IMR-90 (cell line): Measurements from ENCODE around the gene ATP11A. TPM values are rescaled to one million over a fixed set of nuclear protein-coding genes. Genes with fewer than 3 reads are reported as not detected.

Source experiments
- ATAC-seq: fragments of 200-7000 bp; cut with Tn5 transposase; 2 replicates; pipeline ENCODE4 v1.9.1; 2020; ENCODE audit warnings: low read depth, mild to moderate bottlenecking, moderate library complexity
- BruUV-seq: library from RNA; stranded (reverse); fragments of 400-500 nt; replicated peaks from 2 replicates; lab custom pipeline; 2021; lab: Mats Ljungman, UMichigan
- CTCF ChIA-PET: fragments of 300-600 bp; formaldehyde crosslinking; extraction: SDS; loops from one replicate; lab custom pipeline; 2021; ENCODE audit warnings: antibody characterized with exemption; lab: Yijun Ruan, JAX
- POLR2A ChIA-PET: fragments of 300-600 bp; sonication (Branson Sonifier 250); formaldehyde crosslinking; loops from one replicate; lab custom pipeline; 2022; ENCODE audit warnings: antibody characterized with exemption; ENCODE audit not compliant: unreplicated experiment; lab: Charles Lee
- DNase-seq: peaks from one replicate; pipeline ENCODE4 v3.0.0; 2013
- H2AFZ ChIP-seq: replicated peaks from 2 replicates; pipeline ENCODE3; 2013; ENCODE audit warnings: low read length, mild to moderate bottlenecking; ENCODE audit not compliant: poor library complexity
- H2AK5ac ChIP-seq: 2 replicates; pipeline ENCODE4 v1.6.1; 2013; ENCODE audit warnings: low read depth, low read length, inconsistent platforms
- H2AK9ac ChIP-seq: replicated peaks from 2 replicates; pipeline ENCODE3; 2013; ENCODE audit warnings: mild to moderate bottlenecking, low read depth, low read length, moderate library complexity; ENCODE audit not compliant: poor library complexity
- H2BK120ac ChIP-seq: 2 replicates; pipeline ENCODE4 v1.6.1; 2013; ENCODE audit warnings: low read depth, low read length, inconsistent platforms
- H2BK15ac ChIP-seq: 3 replicates; pipeline ENCODE4 v1.6.1; 2013; ENCODE audit warnings: low read depth, low read length, inconsistent platforms
- H2BK20ac ChIP-seq: 2 replicates; pipeline ENCODE4 v1.6.1; 2013; ENCODE audit warnings: low read depth, mild to moderate bottlenecking, inconsistent platforms, low read length, moderate library complexity
- H2BK5ac ChIP-seq: 2 replicates; pipeline ENCODE4 v1.6.1; 2013; ENCODE audit warnings: mild to moderate bottlenecking, low read depth, low read length, inconsistent platforms; ENCODE audit not compliant: poor library complexity, severe bottlenecking
- H3K14ac ChIP-seq: replicated peaks from 2 replicates; pipeline ENCODE4 v1.6.1; 2013; ENCODE audit warnings: low read depth, low read length, inconsistent platforms
- H3K18ac ChIP-seq: 2 replicates; pipeline ENCODE4 v1.6.1; 2013; ENCODE audit warnings: low read depth, low read length, control low read depth
- H3K23ac ChIP-seq: 2 replicates; pipeline ENCODE4 v1.6.1; 2013; ENCODE audit warnings: low read depth, low read length, inconsistent platforms
- H3K27ac ChIP-seq: 2 replicates; pipeline ENCODE4 v1.5.1; 2013; ENCODE audit warnings: mild to moderate bottlenecking, control low read depth, low read length; ENCODE audit not compliant: insufficient read depth
- H3K27me3 ChIP-seq: 2 replicates; pipeline ENCODE4 v1.6.1; 2013; ENCODE audit warnings: low read length; ENCODE audit not compliant: control insufficient read depth, insufficient read depth
- H3K36me3 ChIP-seq: 2 replicates; pipeline ENCODE4 v1.6.1; 2013; ENCODE audit warnings: low read length, mixed read lengths; ENCODE audit not compliant: control insufficient read depth, insufficient read depth
- H3K4ac ChIP-seq: 2 replicates; pipeline ENCODE4 v1.6.1; 2013; ENCODE audit warnings: low read depth, low read length, inconsistent platforms
- H3K4me1 ChIP-seq: 2 replicates; pipeline ENCODE4 v1.6.1; 2013; ENCODE audit warnings: low read length, mixed read lengths; ENCODE audit not compliant: control insufficient read depth, insufficient read depth
- H3K4me2 ChIP-seq: 2 replicates; pipeline ENCODE4 v1.6.1; 2013; ENCODE audit warnings: low read depth, mild to moderate bottlenecking, control low read depth, low read length, moderate library complexity
- H3K4me3 ChIP-seq: 2 replicates; pipeline ENCODE4 v1.5.1; 2013; ENCODE audit warnings: low read depth, mild to moderate bottlenecking, control low read depth, low read length, moderate library complexity; ENCODE audit not compliant: insufficient read depth
- H3K56ac ChIP-seq: 2 replicates; pipeline ENCODE4 v1.6.1; 2013; ENCODE audit warnings: low read length, inconsistent platforms; ENCODE audit not compliant: insufficient read depth; ENCODE audit errors: extremely low read depth
- H3K79me1 ChIP-seq, 2 experiments: 2 replicates each; pipeline ENCODE4 v1.6.1; 2013; ENCODE audit warnings: low read length in 2 of 2, inconsistent platforms in 1 of 2, low read depth in 1 of 2
- H3K9ac ChIP-seq: 2 replicates; pipeline ENCODE4 v1.6.1; 2013; ENCODE audit warnings: low read depth, low read length, control low read depth
- H3K9me1 ChIP-seq: 2 replicates; pipeline ENCODE4 v1.6.1; 2013; ENCODE audit warnings: low read length, inconsistent platforms; ENCODE audit not compliant: insufficient read depth
- H3K9me3 ChIP-seq: 2 replicates; pipeline ENCODE4 v1.6.1; 2013; ENCODE audit warnings: low read length; ENCODE audit not compliant: control insufficient read depth, insufficient read depth
- H4K20me1 ChIP-seq: 2 replicates; pipeline ENCODE4 v1.6.1; 2013; ENCODE audit warnings: low read length, inconsistent platforms; ENCODE audit not compliant: insufficient read depth
- H4K5ac ChIP-seq: 2 replicates; pipeline ENCODE4 v1.6.1; 2013; ENCODE audit warnings: mild to moderate bottlenecking, low read depth, low read length, control low read depth
- H4K8ac ChIP-seq, 2 experiments: 2 replicates each; pipeline ENCODE4 v1.6.1; 2013; ENCODE audit warnings: low read depth in 2 of 2, low read length in 2 of 2, control low read depth in 1 of 2, inconsistent platforms in 1 of 2
- H4K91ac ChIP-seq: 2 replicates; pipeline ENCODE4 v1.6.1; 2013; ENCODE audit warnings: low read depth, low read length, inconsistent platforms; ENCODE audit not compliant: insufficient read depth
- BHLHE40 ChIP-seq: fragments of 150-350 bp; IDR thresholded peaks from 2 replicates; pipeline ENCODE4 v1.6.1; 2016; ENCODE audit warnings: mild to moderate bottlenecking, low read depth, low read length
- CEBPB ChIP-seq: IDR thresholded peaks from 2 replicates; pipeline ENCODE4 v1.6.1; 2012; ENCODE audit warnings: low read depth, low read length, improper control_type of control experiment
- FOS ChIP-seq: fragments of 150-350 bp; IDR thresholded peaks from 2 replicates; pipeline ENCODE4 v1.6.1; 2016; ENCODE audit warnings: low read depth, low read length
- MAFK ChIP-seq: IDR thresholded peaks from 2 replicates; pipeline ENCODE4 v1.6.1; 2012; ENCODE audit warnings: low read depth, low read length, improper control_type of control experiment
- MAZ ChIP-seq: IDR thresholded peaks from 2 replicates; pipeline ENCODE4 v1.6.1; 2012; ENCODE audit warnings: low read depth, mild to moderate bottlenecking, low read length, improper control_type of control experiment, moderate library complexity, borderline replicate concordance
- MXI1 ChIP-seq: IDR thresholded peaks from 2 replicates; pipeline ENCODE4 v1.6.1; 2012; ENCODE audit warnings: low read depth, mild to moderate bottlenecking, low read length, moderate library complexity, borderline replicate concordance
- NFE2L2 ChIP-seq: fragments of 150-350 bp; IDR thresholded peaks from 2 replicates; pipeline ENCODE4 v1.6.1; 2016; ENCODE audit warnings: low read depth, mild to moderate bottlenecking, low read length
- POLR2A ChIP-seq: IDR thresholded peaks from 2 replicates; pipeline ENCODE4 v1.6.1; 2012; ENCODE audit warnings: mild to moderate bottlenecking, low read depth, low read length
- RAD21 ChIP-seq: IDR thresholded peaks from 2 replicates; pipeline ENCODE4 v1.6.1; 2012; ENCODE audit warnings: low read length, improper control_type of control experiment
- RCOR1 ChIP-seq: IDR thresholded peaks from 2 replicates; pipeline ENCODE4 v1.6.1; 2012; ENCODE audit warnings: mild to moderate bottlenecking, low read length, improper control_type of control experiment; ENCODE audit not compliant: insufficient replicate concordance
- RFX5 ChIP-seq: IDR thresholded peaks from 2 replicates; pipeline ENCODE4 v1.8.0; 2012; ENCODE audit warnings: low read depth, mild to moderate bottlenecking, low read length, moderate library complexity
- SMC3 ChIP-seq: fragments of 150-350 bp; IDR thresholded peaks from 2 replicates; pipeline ENCODE4 v1.6.1; 2016; ENCODE audit warnings: low read depth, mild to moderate bottlenecking, antibody characterized with exemption, low read length, moderate library complexity
- WGBS, 2 experiments: methylation state at CpG; one replicate each; pipeline versions ENCODE4 v1.1.5 to v1.1.7; 2013; ENCODE audit warnings: missing lambda C conversion rate in 2 of 2; ENCODE audit not compliant: insufficient read length in 1 of 2; ENCODE audit errors: extremely low coverage in 2 of 2; 5-methylcytosine and 5-hydroxymethylcytosine counted together
- dilution Hi-C: fragments of 300-500 bp; cut with HindIII; formaldehyde crosslinking; loops from one replicate; pipeline ENCODE4 v1.14.3; 2018; ENCODE audit warnings: low sequenced_read_pairs; ENCODE audit not compliant: unreplicated experiment
- in situ Hi-C: fragments of 300-500 bp; cut with MboI; formaldehyde crosslinking; loops from 3 replicates; pipeline ENCODE4 v1.14.3; 2019; ENCODE audit warnings: low sequenced_read_pairs, inconsistent platforms, mixed read lengths
- intact Hi-C: fragments of 100-400 bp; cut with micrococcal nuclease; formaldehyde crosslinking; loops from 2 replicates; pipeline ENCODE4 v1.10.0; 2022
- polyA plus RNA-seq, 3 experiments: library from polyadenylated mRNA; depleted of rRNA; stranded (reverse); fragments of >200 nt; gene quantifications; 2 replicates each; pipeline ENCODE4 v1.2.3, GENCODE V29; 2012; ENCODE audit warnings: low replicate concordance in 1 of 3
- total RNA-seq: library from RNA; depleted of rRNA; stranded (reverse); fragments of >200 nt; gene quantifications from 2 replicates; pipeline ENCODE4 v1.2.3, GENCODE V29; 2012
- TF ChIP-seq, protein P1 (sequence below): fragments of 150-350 bp; IDR thresholded peaks from 2 replicates; pipeline ENCODE4 v1.6.1; 2016; ENCODE audit warnings: low read depth, mild to moderate bottlenecking, low read length, moderate library complexity, borderline replicate concordance
- TF ChIP-seq, protein P2 (sequence below): fragments of 150-350 bp; IDR thresholded peaks from 2 replicates; pipeline ENCODE4 v1.6.1; 2017; ENCODE audit warnings: mild to moderate bottlenecking, antibody characterized with exemption, low read length, low read depth

Gene ATP11A
- total and polyA plus RNA-seq, 2 of the 4 experiments (the other 2 are of a cell fraction) = 8.4 to 12.0 TPM

DNA sequence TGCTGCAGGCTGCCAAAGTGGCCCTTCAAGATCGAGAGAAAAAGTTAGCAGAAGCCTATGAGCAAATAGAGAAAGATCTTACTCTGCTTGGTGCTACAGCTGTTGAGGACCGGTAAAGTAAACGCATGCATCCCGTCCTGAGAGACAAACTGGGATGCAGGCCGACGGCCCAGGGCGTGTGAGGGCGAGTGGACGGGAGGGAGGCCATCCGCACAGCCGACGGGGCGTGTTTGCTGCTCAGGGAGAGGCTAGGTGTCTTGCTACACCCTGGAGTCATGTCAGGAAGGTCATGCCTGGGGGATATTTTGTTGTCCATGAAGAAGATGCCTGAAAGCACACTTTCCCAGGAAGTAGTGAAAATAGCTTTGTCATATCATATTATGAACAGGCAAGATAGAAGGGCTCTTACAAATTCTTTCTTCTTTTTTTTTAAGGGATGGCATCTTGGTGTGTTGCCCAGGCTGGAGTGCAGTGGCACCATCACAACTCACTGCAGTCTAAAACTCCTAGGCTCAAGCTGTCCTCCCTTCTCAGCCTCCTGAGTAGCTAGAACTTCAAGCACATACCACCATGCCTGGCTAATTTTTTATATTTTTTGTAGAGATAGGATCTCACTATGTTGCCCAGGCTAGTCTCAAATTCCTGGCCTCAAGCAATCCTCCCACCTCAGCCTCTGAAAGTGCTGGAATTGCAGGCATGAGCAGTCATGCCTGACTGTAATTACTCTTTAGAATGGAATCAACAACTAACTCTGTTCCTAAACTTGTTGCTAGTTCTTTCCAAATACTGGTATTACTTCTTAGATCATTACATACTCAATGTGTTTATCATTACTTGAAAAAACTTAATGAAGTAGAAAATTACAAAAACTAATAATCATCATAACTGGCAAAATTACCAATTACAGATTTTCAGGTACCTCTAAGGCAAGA is 161.5 kb downstream of the ATP11A start:
- DNase-seq = no peak
- Histone ChIP-seq H2AK5ac (no peak overlapping the region), H3K23ac (no peak overlapping the region), H3K4me3 (no peak overlapping the region), H2AK9ac (no peak overlapping the region), H3K79me1 (no peaks in the 10 kb centered on the region), H4K20me1 (no peaks in the 10 kb centered on the region), H3K27me3 (no peaks in the 10 kb centered on the region), H4K91ac (no peak overlapping the region), H3K14ac (no peak overlapping the region), H3K4me2 (no peak overlapping the region), H3K56ac (no peak overlapping the region), H4K5ac (no peak overlapping the region), H4K8ac (no peak overlapping the region), H3K9me3 (peaks cover 3% of the 10 kb centered on the region; the same call in 1 of the 2 replicates), H2BK15ac (no peak overlapping the region), H2AFZ (no peak overlapping the region), H2BK5ac (no peak overlapping the region), H3K18ac (no peak overlapping the region), H2BK120ac (no peak overlapping the region), H3K27ac (no peak overlapping the region), H3K9ac (no peak overlapping the region), H3K9me1 (0 out of 2 replicates have a peak, but pooled peaks cover 1% of the 10 kb centered on the region), H2BK20ac (no peak overlapping the region), H3K4ac (no peak overlapping the region), H3K4me1 (no peaks in the 10 kb centered on the region), H3K36me3 (peaks cover 29% of the 10 kb centered on the region)
- 72% methylated on average over 6 of the region's 13 CpGs; no CpG with 5 or more reads in 1 of the 2 experiments for WGBS, 2 experiments
- no peak for ATAC-seq
- intact Hi-C loops = no loop called here
- in situ Hi-C loops = no loop called here
- dilution Hi-C loops = no loop called here
- BruUV-seq = no TSS peak
- POLR2A ChIA-PET = no interaction called here
- CTCF ChIA-PET = no interaction called here
- TF ChIP-seq SMC3 (no peak), RFX5 (no peak), MXI1 (no peak), NFE2L2 (no peak), RAD21 (no peak), POLR2A (no peak), FOS (no peak), BHLHE40 (no peak), MAZ (no peak), RCOR1 (no peak), MAFK (no peak), CEBPB (no peak)
- TF ChIP-seq, protein P1, sequence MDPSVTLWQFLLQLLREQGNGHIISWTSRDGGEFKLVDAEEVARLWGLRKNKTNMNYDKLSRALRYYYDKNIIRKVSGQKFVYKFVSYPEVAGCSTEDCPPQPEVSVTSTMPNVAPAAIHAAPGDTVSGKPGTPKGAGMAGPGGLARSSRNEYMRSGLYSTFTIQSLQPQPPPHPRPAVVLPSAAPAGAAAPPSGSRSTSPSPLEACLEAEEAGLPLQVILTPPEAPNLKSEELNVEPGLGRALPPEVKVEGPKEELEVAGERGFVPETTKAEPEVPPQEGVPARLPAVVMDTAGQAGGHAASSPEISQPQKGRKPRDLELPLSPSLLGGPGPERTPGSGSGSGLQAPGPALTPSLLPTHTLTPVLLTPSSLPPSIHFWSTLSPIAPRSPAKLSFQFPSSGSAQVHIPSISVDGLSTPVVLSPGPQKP = no peak
- TF ChIP-seq, protein P2, sequence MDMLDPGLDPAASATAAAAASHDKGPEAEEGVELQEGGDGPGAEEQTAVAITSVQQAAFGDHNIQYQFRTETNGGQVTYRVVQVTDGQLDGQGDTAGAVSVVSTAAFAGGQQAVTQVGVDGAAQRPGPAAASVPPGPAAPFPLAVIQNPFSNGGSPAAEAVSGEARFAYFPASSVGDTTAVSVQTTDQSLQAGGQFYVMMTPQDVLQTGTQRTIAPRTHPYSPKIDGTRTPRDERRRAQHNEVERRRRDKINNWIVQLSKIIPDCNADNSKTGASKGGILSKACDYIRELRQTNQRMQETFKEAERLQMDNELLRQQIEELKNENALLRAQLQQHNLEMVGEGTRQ = no peak
